PFSK-1 (cell line): ENCODE results near the gene TRIM25.

Experiments
- POLR2AphosphoS5 ChIP-seq: IDR thresholded peaks from 2 replicates; pipeline ENCODE4 v1.6.1; 2012; ENCODE audit warnings: low read depth, mild to moderate bottlenecking, control low read depth, low read length, moderate library complexity
- SIN3A ChIP-seq: IDR thresholded peaks from 2 replicates; pipeline ENCODE4 v1.6.1; 2012; ENCODE audit warnings: mild to moderate bottlenecking, low read length, moderate library complexity, borderline replicate concordance; ENCODE audit not compliant: insufficient read depth
- TAF1 ChIP-seq: IDR thresholded peaks from 2 replicates; pipeline ENCODE4 v1.6.1; 2012; ENCODE audit warnings: low read length, control low read depth, borderline replicate concordance; ENCODE audit not compliant: insufficient read depth
- TF ChIP-seq, protein P1 (sequence below), 2 experiments: IDR thresholded peaks; 2 replicates each; pipeline versions ENCODE4 v1.6.1 to v1.8.0; 2011 to 2012; ENCODE audit warnings: low read depth in 2 of 2, low read length in 2 of 2, control low read depth in 1 of 2, inconsistent platforms in 1 of 2, mild to moderate bottlenecking in 1 of 2, moderate library complexity in 1 of 2; ENCODE audit not compliant: insufficient read depth in 1 of 2

DNA sequence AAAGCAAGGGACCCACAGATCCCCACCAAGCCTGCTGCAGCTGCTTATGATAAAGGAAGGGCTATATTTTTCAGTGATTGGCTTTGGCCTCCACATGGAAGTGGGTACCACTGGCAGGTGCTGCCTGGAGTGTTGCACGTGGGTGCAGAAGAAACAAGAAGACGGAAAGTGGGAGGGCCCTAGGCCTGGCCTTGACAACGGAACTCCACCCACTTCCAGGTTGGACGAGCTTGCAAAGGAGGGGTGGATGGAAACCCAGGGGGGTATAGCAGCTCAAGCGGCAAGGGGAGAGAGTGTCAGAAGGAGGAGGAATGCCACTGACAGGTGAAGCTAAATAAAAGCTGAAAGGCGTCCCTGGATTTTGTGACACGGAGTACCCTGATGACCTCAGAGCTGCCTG lies 20.3 kb downstream of the TRIM25 start:
- TF ChIP-seq SIN3A = no peak
- TF ChIP-seq, protein P1, sequence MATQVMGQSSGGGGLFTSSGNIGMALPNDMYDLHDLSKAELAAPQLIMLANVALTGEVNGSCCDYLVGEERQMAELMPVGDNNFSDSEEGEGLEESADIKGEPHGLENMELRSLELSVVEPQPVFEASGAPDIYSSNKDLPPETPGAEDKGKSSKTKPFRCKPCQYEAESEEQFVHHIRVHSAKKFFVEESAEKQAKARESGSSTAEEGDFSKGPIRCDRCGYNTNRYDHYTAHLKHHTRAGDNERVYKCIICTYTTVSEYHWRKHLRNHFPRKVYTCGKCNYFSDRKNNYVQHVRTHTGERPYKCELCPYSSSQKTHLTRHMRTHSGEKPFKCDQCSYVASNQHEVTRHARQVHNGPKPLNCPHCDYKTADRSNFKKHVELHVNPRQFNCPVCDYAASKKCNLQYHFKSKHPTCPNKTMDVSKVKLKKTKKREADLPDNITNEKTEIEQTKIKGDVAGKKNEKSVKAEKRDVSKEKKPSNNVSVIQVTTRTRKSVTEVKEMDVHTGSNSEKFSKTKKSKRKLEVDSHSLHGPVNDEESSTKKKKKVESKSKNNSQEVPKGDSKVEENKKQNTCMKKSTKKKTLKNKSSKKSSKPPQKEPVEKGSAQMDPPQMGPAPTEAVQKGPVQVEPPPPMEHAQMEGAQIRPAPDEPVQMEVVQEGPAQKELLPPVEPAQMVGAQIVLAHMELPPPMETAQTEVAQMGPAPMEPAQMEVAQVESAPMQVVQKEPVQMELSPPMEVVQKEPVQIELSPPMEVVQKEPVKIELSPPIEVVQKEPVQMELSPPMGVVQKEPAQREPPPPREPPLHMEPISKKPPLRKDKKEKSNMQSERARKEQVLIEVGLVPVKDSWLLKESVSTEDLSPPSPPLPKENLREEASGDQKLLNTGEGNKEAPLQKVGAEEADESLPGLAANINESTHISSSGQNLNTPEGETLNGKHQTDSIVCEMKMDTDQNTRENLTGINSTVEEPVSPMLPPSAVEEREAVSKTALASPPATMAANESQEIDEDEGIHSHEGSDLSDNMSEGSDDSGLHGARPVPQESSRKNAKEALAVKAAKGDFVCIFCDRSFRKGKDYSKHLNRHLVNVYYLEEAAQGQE (IDR thresholded peaks at IDR 0.05; ENCODE audit: insufficient read depth in 1 of 2, low read depth in 2 of 2, low read length in 2 of 2) = no peak
- no peak for TF ChIP-seq TAF1
- no peak for TF ChIP-seq POLR2AphosphoS5
